IPS-NIHi7 (cell line): ENCODE measurements around the gene SH3D19.
"Not testable (repeated sequence)": the region's sequence is repeated elsewhere in the genome, so short reads cannot be mapped to it uniquely, and the experiment has no call there.

ENCODE experiments used
- DNase-seq: peaks from one replicate; pipeline ENCODE4 v3.0.0; 2012; ENCODE audit warnings: mixed read lengths; ENCODE audit errors: extremely low spot score

Gene SH3D19

DNA sequence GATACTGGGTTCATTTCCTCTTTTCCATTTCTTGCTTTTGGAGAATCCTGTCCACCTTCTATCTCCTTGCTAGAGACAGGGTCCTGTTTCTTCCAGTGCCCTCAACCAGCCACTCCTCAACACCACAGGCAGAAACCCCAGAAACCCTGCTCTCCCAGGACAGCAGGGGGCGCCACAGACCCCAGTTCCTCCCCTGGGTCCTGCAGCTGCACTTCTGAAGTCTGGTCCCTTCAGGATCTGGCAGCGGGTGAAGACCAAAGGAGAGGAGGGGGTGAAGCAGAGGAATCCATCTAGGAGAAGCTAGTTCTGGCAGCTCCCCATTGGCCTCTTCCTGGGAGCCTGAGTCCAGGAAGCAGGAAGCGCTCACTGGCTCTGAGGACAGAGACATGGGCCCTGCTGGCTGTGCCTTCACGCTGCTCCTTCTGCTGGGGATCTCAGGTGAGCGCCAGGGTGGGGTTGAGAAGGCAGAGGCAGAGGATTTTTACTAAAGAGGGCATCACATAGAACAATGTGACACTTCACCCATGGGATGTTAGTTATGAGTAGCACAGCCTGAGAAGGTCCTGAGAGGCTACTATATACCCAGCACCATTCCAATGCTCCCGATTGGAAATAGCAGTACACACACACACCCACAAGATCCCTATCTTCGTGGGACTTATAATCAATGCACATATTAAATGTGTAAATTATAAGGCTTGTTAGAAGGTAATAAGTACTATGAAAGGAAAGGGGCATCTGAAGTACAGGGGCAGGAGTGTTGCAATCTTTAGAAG lies 48.4 kb downstream of the SH3D19 start, which contains the start of gene PRSS48:
PRSS48 (plus strand) TSS at position 375 of the 776 bp plus-strand sequence; CDS start at position 387, 12 bp downstream.
- DNase-seq = peak; percentile 86

- DNase-seq = not testable (repeated sequence)
Measured at GRCh38 chr4:151268905-151269304, 56.5 kb downstream of the SH3D19 start.

GRCh38 chr4:151267822-151268535 lies 57.4 kb downstream of the SH3D19 start:
- DNase-seq = no peak

DNA sequence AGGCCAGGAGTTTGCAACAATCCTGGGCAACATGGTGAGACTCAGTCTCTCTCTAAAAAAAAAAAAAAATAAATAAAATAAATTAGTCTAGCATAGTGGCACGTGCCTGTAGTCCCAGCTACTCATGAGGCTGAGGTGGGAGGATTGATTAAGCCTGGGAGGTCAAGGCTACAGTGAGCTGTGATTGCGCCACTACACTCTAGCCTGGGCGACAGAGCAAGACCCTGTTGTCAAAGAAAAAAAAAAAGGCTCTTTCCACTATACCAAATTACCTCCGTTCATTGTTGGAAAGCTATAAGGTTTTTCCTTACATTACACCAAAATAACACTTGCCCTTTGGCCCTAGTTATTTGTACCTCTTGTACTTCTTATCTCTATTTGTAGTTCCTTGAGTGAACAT lies 58.3 kb downstream of the SH3D19 start:
- DNase-seq = no peak

GRCh38 chr4:151266497-151266896 lies 58.9 kb downstream of the SH3D19 start:
- DNase-seq = no peak

GRCh38 chr4:151263455-151263854 lies 62.0 kb downstream of the SH3D19 start:
- DNase-seq = no peak

DNA sequence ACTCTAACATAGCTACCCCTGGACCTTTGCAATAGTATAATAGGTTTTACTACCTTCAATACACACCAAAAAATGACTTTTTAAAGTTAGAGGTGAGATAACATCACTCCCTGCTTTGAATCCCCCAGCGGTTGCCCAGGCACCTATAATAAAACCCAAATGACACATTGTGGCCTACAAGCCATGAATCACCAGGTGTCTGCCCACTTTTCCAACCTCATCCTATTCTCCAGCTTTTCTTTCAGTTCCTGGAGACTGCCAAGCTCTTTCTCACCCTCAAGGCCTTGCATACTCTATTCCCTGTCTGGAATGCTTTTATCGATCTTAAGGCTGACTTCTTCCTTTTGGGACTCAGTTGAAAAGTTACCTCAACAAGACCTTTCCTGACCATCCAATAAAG lies 64.9 kb downstream of the SH3D19 start:
- DNase-seq = no peak

GRCh38 chr4:151259752-151260151 lies 65.7 kb downstream of the SH3D19 start:
- DNase-seq = no peak

- no peak for DNase-seq
Measured at GRCh38 chr4:151257704-151258103, 67.7 kb downstream of the SH3D19 start.

GRCh38 chr4:151256134-151256533 lies 69.3 kb downstream of the SH3D19 start:
- DNase-seq = no peak

DNA sequence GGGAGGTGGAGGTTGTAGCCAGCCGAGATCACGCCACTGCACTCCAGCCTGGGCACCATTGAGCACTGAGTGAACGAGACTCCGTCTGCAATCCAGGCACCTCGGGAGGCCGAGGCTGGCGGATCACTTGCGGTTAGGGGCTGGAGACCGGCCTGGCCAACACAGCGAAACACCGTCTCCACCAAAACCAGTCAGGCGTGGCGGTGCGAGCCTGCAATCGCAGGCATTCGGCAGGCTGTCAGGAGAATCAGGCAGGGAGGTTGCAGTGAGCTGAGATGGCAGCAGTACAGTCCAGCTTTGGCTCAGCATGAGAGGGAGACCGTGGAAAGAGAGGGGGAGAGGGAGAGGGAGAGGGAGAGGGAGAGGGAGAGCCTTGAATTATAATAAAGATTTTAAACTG lies 69.7 kb downstream of the SH3D19 start:
- DNase-seq = not testable (repeated sequence)

GRCh38 chr4:151255226-151255625 lies 70.2 kb downstream of the SH3D19 start:
- DNase-seq = not testable (repeated sequence)

DNA sequence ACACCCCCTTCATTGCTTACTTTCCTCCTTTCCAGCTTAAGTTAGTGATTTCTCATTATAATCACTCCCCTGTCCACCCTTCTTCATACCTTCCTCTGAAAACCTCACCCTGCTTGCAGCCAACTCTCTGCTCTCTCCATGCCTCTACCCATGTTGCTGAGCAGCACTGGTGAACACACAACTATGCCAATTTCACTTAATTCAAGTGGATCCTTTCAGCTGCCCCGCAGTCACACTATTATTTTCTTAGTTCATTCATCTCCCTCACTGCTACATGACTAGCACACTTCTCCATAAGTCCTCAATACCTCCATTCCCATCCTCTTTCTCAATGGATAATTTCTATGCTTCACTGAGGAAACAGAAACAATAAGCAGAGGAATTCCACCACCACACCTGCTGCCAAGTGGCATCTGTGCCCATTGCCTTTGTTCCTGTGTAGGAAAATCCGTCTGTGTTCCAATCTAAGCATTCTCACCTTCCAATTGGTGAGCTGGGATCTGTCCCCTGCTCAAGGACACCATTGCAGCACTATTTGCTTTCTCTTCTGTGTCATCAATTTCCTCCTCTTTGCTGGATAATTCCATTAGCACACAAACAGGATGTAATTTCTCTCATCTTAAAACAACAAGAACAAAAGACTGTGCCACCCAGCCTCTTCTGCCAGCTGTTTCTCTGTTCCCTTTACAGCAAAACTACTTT lies 73.7 kb downstream of the SH3D19 start:
- DNase-seq = no peak

- peak; percentile 56 for DNase-seq
Measured at GRCh38 chr4:151250706-151251105, 74.7 kb downstream of the SH3D19 start.

DNA sequence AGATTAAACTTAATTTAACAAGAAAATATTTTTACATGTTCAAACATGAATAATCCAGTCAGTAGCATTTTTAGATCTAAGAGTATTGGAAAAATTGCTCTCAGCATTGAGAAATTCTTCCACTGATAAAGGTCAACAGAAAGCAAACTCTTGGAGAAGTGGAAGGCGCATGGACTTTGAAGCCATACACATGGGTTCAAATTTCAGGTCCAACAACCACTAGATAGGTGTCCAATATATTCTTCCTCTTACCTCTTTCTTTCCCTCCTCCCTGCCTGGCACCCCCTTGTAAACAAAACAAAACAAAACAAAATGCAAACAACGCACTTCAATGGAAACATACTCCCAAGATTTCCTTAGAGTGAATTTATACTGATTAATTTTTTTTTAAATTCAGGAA lies 76.9 kb downstream of the SH3D19 start:
- no peak for DNase-seq

DNA sequence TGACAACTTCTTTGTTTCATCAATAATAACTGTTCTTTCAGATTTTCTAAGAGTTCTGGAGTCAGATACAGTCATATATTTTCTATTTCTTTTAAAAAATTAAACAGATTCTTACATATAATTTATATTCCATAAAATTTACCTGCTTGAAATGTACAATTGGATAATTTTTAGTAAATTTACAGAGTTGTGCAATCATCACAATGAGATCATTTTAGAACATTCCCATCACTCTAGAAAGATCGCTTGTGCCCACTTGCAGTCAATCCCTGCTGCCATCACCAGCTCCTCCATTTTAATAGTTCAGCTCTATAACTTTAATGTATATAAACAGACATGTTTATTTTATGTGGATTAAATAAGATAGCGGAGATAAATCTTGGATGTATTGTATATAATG lies 78.0 kb downstream of the SH3D19 start:
- no peak for DNase-seq

- no peak for DNase-seq
Measured at GRCh38 chr4:151246742-151247141, 78.7 kb downstream of the SH3D19 start.

DNA sequence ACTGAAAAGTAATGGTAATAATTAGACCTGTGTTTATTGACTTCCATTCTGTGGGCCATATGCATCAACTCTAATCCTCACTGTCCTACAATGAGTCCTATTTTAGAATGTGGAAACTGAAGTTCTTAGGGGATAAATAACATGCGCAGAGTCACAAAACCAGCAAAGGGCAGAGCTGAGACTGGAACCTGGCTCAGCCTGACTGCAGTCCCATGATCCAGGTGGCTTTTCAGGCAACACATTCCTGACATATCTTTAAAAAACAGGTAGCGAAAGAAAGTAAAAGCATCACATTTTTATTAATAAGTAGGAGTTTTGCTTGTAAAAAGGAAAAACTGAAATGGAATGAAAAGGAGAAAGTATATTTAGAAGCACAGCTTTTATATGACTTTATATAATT lies 83.1 kb downstream of the SH3D19 start:
- DNase-seq = no peak

DNA sequence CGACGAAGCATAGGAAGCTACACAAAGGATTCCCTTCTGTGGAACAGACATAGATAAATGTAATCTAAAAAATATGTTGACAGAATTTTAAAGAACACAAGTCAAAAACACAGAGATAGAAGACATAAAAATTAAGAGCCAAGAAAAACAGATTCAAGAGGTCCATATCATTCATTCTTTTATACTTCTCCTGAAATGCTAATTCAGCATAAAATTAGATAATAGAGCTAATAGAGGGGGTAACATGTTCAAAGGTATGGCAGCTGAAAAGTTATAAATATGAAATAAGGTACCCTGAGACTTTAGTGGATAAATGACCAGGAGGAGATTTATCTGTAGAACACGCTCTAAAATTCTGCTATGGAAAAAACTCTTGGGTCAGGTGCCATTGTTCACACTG lies 85.8 kb downstream of the SH3D19 start:
- DNase-seq = no peak

DNA sequence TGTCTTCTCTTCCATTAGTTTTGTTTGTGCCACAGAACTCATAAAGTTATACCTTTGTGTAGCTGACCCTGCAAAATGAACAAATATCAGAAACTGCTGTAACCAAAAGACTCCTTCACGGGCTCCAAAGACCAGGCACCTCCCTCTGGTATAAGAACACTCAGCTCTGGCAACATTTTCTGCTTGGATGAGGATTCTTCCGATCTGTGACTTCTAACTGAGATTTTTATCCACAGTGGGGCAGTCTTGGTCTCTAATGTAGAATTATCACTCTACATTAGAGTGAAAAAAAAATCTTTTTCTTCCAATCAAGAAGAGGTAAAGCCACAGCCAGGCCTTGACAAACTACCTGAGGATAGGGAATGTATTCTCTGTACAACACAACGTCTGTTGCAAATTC lies 86.9 kb downstream of the SH3D19 start:
- DNase-seq = no peak

GRCh38 chr4:151236036-151236435 lies 89.4 kb downstream of the SH3D19 start:
- DNase-seq = no peak

GRCh38 chr4:151235373-151235772 lies 90.0 kb downstream of the SH3D19 start:
- DNase-seq = not testable (repeated sequence)

DNA sequence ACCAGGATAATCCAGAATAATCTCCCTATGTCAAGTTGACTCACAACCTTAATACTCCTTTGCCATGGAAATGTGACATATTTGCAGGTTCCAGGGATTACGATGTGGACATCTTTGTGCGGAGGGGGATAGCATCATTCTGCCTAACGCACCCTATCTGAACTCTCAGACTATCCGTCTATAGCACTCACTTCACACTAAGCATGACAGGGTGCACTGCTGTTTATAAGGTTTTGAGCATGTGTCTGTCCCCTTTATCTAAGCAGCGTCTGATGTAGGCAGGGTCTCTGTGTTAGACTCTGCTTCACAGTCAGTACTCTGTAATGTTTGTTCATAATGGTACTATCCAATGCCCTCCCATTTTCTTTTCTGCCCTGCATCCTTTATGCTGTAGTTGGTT lies 91.8 kb downstream of the SH3D19 start:
- no peak for DNase-seq
